DMS 273 treated with DMSO at 0.1 percent for 48 hours (cell line): ENCODE data around the gene TMPRSS6.

Experiments used
- DNase-seq: peaks from one replicate; lab custom pipeline; 2025; lab: John Stamatoyannopoulos, UW

Gene TMPRSS6

GRCh38 chr22:37065180-37065579, 44.3 kb downstream of the TMPRSS6 start:
- no peak for DNase-seq

- DNase-seq, result no peak
Observed at GRCh38 chr22:37064553-37064952, 45.0 kb downstream of the TMPRSS6 start.

- no peak for DNase-seq
Observed at GRCh38 chr22:37063431-37064420, 45.8 kb downstream of the TMPRSS6 start.

GRCh38 chr22:37062702-37063381, 46.7 kb downstream of the TMPRSS6 start:
- no peak for DNase-seq

GRCh38 chr22:37062376-37062675, 47.2 kb downstream of the TMPRSS6 start:
- no peak for DNase-seq

GRCh38 chr22:37061611-37062375, 47.7 kb downstream of the TMPRSS6 start:
- DNase-seq, result no peak

- DNase-seq, result no peak
Observed at GRCh38 chr22:37060801-37061610, 48.5 kb downstream of the TMPRSS6 start.

- DNase-seq, result no peak
Observed at GRCh38 chr22:37059876-37060449, 49.5 kb downstream of the TMPRSS6 start.

- no peak for DNase-seq
Observed at GRCh38 chr22:37058917-37059701, 50.4 kb downstream of the TMPRSS6 start.

GRCh38 chr22:37057796-37058510, 51.6 kb downstream of the TMPRSS6 start:
- no peak for DNase-seq

GRCh38 chr22:37057226-37057625, 52.3 kb downstream of the TMPRSS6 start:
- DNase-seq, result no peak

- DNase-seq, result no peak
Observed at GRCh38 chr22:37056246-37056645, 53.3 kb downstream of the TMPRSS6 start.

GRCh38 chr22:37054600-37055365, 54.7 kb downstream of the TMPRSS6 start:
- no peak for DNase-seq

GRCh38 chr22:37054056-37054395, 55.5 kb downstream of the TMPRSS6 start:
- no peak for DNase-seq

- no peak for DNase-seq
Observed at GRCh38 chr22:37053310-37054055, 56.0 kb downstream of the TMPRSS6 start.

- no peak for DNase-seq
Observed at GRCh38 chr22:37052386-37053309, 56.9 kb downstream of the TMPRSS6 start.
